ENCODE measurements around the gene ZBTB17.
"Not testable (repeated sequence)": the region's sequence is repeated elsewhere in the genome, so short reads cannot be mapped to it uniquely, and the experiment has no call there.

ZBTB17 gene

GRCh38 chr1:15916417-15916816, 59.5 kb downstream of the ZBTB17 start:
- no CpG with 5 or more reads among the region's 4 CpGs for WGBS, 2 donors (ENCODE audit: extremely low coverage in 2 of 2, insufficient read length in 2 of 2, insufficient replicate concordance in 1 of 2)
- H3K79me1 ChIP-seq (ENCODE audit: low read depth, low read length) = peaks cover 2% of the 10 kb centered on the region
- no peak overlapping the region for H3K27ac ChIP-seq (replicated peaks; ENCODE audit: low read length)
- H3K4ac ChIP-seq (ENCODE audit: low read length) = no peak overlapping the region
- H4K8ac ChIP-seq (ENCODE audit: low read depth, low read length) = no peak overlapping the region
- no peak overlapping the region for H3K14ac ChIP-seq (ENCODE audit: low read length)
- no peak overlapping the region for H2BK120ac ChIP-seq (ENCODE audit: low read depth, low read length)
- H4K91ac ChIP-seq (ENCODE audit: low read depth, low read length, poor library complexity) = no peak overlapping the region
- DNase-seq (ENCODE audit: low spot score) = no peak
- H3K23ac ChIP-seq (ENCODE audit: low read depth, low read length, poor library complexity) = no peak overlapping the region
- H3K4me1 ChIP-seq (ENCODE audit: control insufficient read depth in 2 of 2, insufficient read depth in 1 of 2, low read depth in 1 of 2, low read length in 2 of 2) = no peaks in the 10 kb centered on the region
- H3K9me3 ChIP-seq (replicated peaks in 1 of 2; ENCODE audit: control insufficient read depth in 2 of 2, insufficient read depth in 1 of 2, low read depth in 1 of 2, low read length in 2 of 2) = peaks cover 0 to 1% of the 10 kb centered on the region in 2 donors
- H2BK12ac ChIP-seq (ENCODE audit: low read length) = no peak overlapping the region
- H2AFZ ChIP-seq (ENCODE audit: low read length) = no peak overlapping the region
- H3K4me2 ChIP-seq (ENCODE audit: insufficient read depth, low read length, poor library complexity, severe bottlenecking) = no peak overlapping the region
- no peak overlapping the region for H2BK15ac ChIP-seq (ENCODE audit: low read length)
- H2AK5ac ChIP-seq (ENCODE audit: low read depth, low read length) = no peak overlapping the region
- H3K4me3 ChIP-seq (ENCODE audit: low read length in 2 of 2) = no peak overlapping the region
- H3K36me3 ChIP-seq (replicated peaks in 1 of 2; ENCODE audit: control insufficient read depth in 2 of 2, insufficient read depth in 2 of 2, low read length in 2 of 2) = peaks cover 14 to 99% of the 10 kb centered on the region in 2 donors
- no peak overlapping the region for H3K9ac ChIP-seq (ENCODE audit: low read depth, low read length, poor library complexity)
- no peak overlapping the region for H2BK5ac ChIP-seq (ENCODE audit: low read length)
- H3K18ac ChIP-seq (ENCODE audit: low read length) = no peak overlapping the region
- no peaks in the 10 kb centered on the region for H3K27me3 ChIP-seq (ENCODE audit: control insufficient read depth in 3 of 3, insufficient read depth in 3 of 3, low read depth in 1 of 3, low read length in 3 of 3)

DNA sequence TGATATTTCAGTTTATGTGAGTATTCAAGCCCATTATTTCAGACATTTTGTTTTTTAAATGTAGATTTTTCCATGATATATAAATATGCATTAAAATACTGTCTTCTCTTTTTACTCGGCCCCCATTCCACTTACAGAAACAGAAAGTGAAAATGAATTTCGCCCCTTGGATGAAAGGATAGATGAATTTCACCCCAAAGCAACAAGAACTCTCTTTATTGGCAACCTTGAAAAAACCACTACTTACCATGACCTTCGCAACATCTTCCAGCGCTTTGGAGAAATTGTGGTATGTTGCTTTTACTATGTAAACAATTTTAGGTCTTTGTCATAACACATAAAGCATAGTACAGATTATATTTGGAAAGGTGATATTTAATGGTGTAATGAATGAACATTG, 59.9 kb downstream of the ZBTB17 start:
- no peak overlapping the region for H3K4me3 ChIP-seq (ENCODE audit: low read length in 2 of 2)
- no peak overlapping the region for H2AFZ ChIP-seq (ENCODE audit: low read length)
- no peak overlapping the region for H3K27ac ChIP-seq (replicated peaks; ENCODE audit: low read length)
- no peaks in the 10 kb centered on the region for H3K27me3 ChIP-seq (ENCODE audit: control insufficient read depth in 3 of 3, insufficient read depth in 3 of 3, low read depth in 1 of 3, low read length in 3 of 3)
- peaks cover 2% of the 10 kb centered on the region for H3K79me1 ChIP-seq (ENCODE audit: low read depth, low read length)
- H3K4ac ChIP-seq (ENCODE audit: low read length) = no peak overlapping the region
- no peak overlapping the region for H3K4me2 ChIP-seq (ENCODE audit: insufficient read depth, low read length, poor library complexity, severe bottlenecking)
- no peak overlapping the region for H3K18ac ChIP-seq (ENCODE audit: low read length)
- peaks cover 0 to 5% of the 10 kb centered on the region in 2 donors for H3K9me3 ChIP-seq (replicated peaks in 1 of 2; ENCODE audit: control insufficient read depth in 2 of 2, insufficient read depth in 1 of 2, low read depth in 1 of 2, low read length in 2 of 2)
- H4K8ac ChIP-seq (ENCODE audit: low read depth, low read length) = no peak overlapping the region
- H3K23ac ChIP-seq (ENCODE audit: low read depth, low read length, poor library complexity) = no peak overlapping the region
- no peak overlapping the region for H2BK12ac ChIP-seq (ENCODE audit: low read length)
- H3K36me3 ChIP-seq (replicated peaks in 1 of 2; ENCODE audit: control insufficient read depth in 2 of 2, insufficient read depth in 2 of 2, low read length in 2 of 2) = peaks cover 13 to 99% of the 10 kb centered on the region in 2 donors
- DNase-seq (ENCODE audit: low spot score) = no peak
- no peak overlapping the region for H2AK5ac ChIP-seq (ENCODE audit: low read depth, low read length)
- no peak overlapping the region for H2BK5ac ChIP-seq (ENCODE audit: low read length)
- H2BK120ac ChIP-seq (ENCODE audit: low read depth, low read length) = no peak overlapping the region
- WGBS, 2 donors (ENCODE audit: extremely low coverage in 2 of 2, insufficient read length in 2 of 2, insufficient replicate concordance in 1 of 2) = no CpG with 5 or more reads among the region's 4 CpGs
- H3K14ac ChIP-seq (ENCODE audit: low read length) = no peak overlapping the region
- no peak overlapping the region for H4K91ac ChIP-seq (ENCODE audit: low read depth, low read length, poor library complexity)
- no peaks in the 10 kb centered on the region for H3K4me1 ChIP-seq (ENCODE audit: control insufficient read depth in 2 of 2, insufficient read depth in 1 of 2, low read depth in 1 of 2, low read length in 2 of 2)
- H2BK15ac ChIP-seq (ENCODE audit: low read length) = no peak overlapping the region
- no peak overlapping the region for H3K9ac ChIP-seq (ENCODE audit: low read depth, low read length, poor library complexity)

DNA sequence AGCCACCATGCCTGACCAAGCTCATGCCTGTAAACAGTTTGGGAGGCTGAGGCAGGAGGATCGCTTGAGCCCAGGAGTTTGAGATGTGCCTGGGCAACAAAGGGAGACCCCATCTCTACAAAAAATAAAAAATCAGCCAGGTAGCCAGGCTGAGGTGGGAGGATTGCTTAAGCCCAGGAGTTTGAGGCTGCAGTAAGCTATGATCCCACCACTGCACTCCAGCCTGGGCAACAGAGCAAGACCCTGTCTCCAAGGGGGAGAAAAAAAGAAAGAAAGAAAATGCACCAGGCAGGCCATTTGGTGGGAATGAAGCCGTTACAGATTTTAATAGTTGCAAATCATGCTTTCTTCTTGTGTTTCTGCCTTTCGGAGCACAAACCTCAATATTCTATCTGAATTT, 62.3 kb downstream of the ZBTB17 start:
- not testable (repeated sequence) for H3K9ac ChIP-seq (ENCODE audit: low read depth, low read length, poor library complexity); H4K91ac ChIP-seq (ENCODE audit: low read depth, low read length, poor library complexity); H3K79me1 ChIP-seq (ENCODE audit: low read depth, low read length); H3K27ac ChIP-seq (replicated peaks; ENCODE audit: low read length); H4K8ac ChIP-seq (ENCODE audit: low read depth, low read length); H3K4me2 ChIP-seq (ENCODE audit: insufficient read depth, low read length, poor library complexity, severe bottlenecking); H3K4ac ChIP-seq (ENCODE audit: low read length); H3K18ac ChIP-seq (ENCODE audit: low read length); H3K9me3 ChIP-seq (replicated peaks in 1 of 2; ENCODE audit: control insufficient read depth in 2 of 2, insufficient read depth in 1 of 2, low read depth in 1 of 2, low read length in 2 of 2); H2BK5ac ChIP-seq (ENCODE audit: low read length); H2BK12ac ChIP-seq (ENCODE audit: low read length); H3K14ac ChIP-seq (ENCODE audit: low read length); H3K23ac ChIP-seq (ENCODE audit: low read depth, low read length, poor library complexity); H2AFZ ChIP-seq (ENCODE audit: low read length); H3K27me3 ChIP-seq (ENCODE audit: control insufficient read depth in 3 of 3, insufficient read depth in 3 of 3, low read depth in 1 of 3, low read length in 3 of 3); H3K4me3 ChIP-seq (ENCODE audit: low read length in 2 of 2); H2BK120ac ChIP-seq (ENCODE audit: low read depth, low read length); H2AK5ac ChIP-seq (ENCODE audit: low read depth, low read length); H2BK15ac ChIP-seq (ENCODE audit: low read length); H3K4me1 ChIP-seq (ENCODE audit: control insufficient read depth in 2 of 2, insufficient read depth in 1 of 2, low read depth in 1 of 2, low read length in 2 of 2); DNase-seq (ENCODE audit: low spot score)
- WGBS, 2 donors (ENCODE audit: extremely low coverage in 2 of 2, insufficient read length in 2 of 2, insufficient replicate concordance in 1 of 2) = no CpG with 5 or more reads among the region's 3 CpGs
- peaks cover 14 to 96% of the 10 kb centered on the region in 2 donors for H3K36me3 ChIP-seq (replicated peaks in 1 of 2; ENCODE audit: control insufficient read depth in 2 of 2, insufficient read depth in 2 of 2, low read length in 2 of 2)

DNA sequence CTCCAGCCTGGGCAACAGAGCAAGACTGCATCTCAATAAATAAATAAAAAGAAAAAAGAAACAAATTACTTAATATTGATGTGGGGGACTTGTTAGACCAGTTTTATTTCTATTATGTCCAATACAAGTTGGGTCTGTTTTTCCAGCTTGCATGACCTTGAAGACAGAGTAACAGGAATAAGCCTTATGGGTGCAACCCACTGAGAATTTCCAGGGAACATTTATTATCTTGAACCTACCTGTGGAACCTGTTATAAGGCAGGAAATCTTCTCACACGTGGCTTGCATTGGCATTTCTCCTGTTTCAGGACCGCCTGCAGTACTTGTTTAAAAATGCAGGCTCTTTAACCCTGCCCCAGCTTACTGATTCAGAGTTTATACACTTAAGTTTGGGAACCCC, 64.0 kb downstream of the ZBTB17 start:
- Histone ChIP-seq H2AK5ac (ENCODE audit: low read depth, low read length) (no peak overlapping the region), H3K18ac (ENCODE audit: low read length) (no peak overlapping the region), H2BK120ac (ENCODE audit: low read depth, low read length) (no peak overlapping the region), H3K14ac (ENCODE audit: low read length) (no peak overlapping the region), H3K23ac (ENCODE audit: low read depth, low read length, poor library complexity) (no peak overlapping the region), H3K27ac (replicated peaks; ENCODE audit: low read length) (no peak overlapping the region), H3K27me3 (ENCODE audit: control insufficient read depth in 3 of 3, insufficient read depth in 3 of 3, low read depth in 1 of 3, low read length in 3 of 3) (no peaks in the 10 kb centered on the region), H3K9me3 (replicated peaks in 1 of 2; ENCODE audit: control insufficient read depth in 2 of 2, insufficient read depth in 1 of 2, low read depth in 1 of 2, low read length in 2 of 2) (peaks cover 0 to 6% of the 10 kb centered on the region in 2 donors), H2BK15ac (ENCODE audit: low read length) (no peak overlapping the region), H3K4ac (ENCODE audit: low read length) (no peak overlapping the region), H3K4me1 (ENCODE audit: control insufficient read depth in 2 of 2, insufficient read depth in 1 of 2, low read depth in 1 of 2, low read length in 2 of 2) (no peaks in the 10 kb centered on the region), H2BK5ac (ENCODE audit: low read length) (no peak overlapping the region), H4K8ac (ENCODE audit: low read depth, low read length) (no peak overlapping the region), H3K79me1 (ENCODE audit: low read depth, low read length) (peaks cover 2% of the 10 kb centered on the region), H3K4me2 (ENCODE audit: insufficient read depth, low read length, poor library complexity, severe bottlenecking) (no peak overlapping the region), H3K4me3 (ENCODE audit: low read length in 2 of 2) (no peak overlapping the region), H2AFZ (ENCODE audit: low read length) (no peak overlapping the region), H2BK12ac (ENCODE audit: low read length) (no peak overlapping the region), H3K36me3 (replicated peaks in 1 of 2; ENCODE audit: control insufficient read depth in 2 of 2, insufficient read depth in 2 of 2, low read length in 2 of 2) (peaks cover 14 to 96% of the 10 kb centered on the region in 2 donors), H3K9ac (ENCODE audit: low read depth, low read length, poor library complexity) (no peak overlapping the region), H4K91ac (ENCODE audit: low read depth, low read length, poor library complexity) (no peak overlapping the region)
- WGBS, 2 donors (ENCODE audit: extremely low coverage in 2 of 2, insufficient read length in 2 of 2, insufficient replicate concordance in 1 of 2) = no CpG with 5 or more reads among the region's 2 CpGs
- DNase-seq (ENCODE audit: low spot score) = no peak

Measured in neuronal stem cell (in vitro differentiated cells).